Measurements from ENCODE around the gene EYA4. TPM values are rescaled to one million over a fixed set of nuclear protein-coding genes. Genes with fewer than 3 reads are reported as not detected.

The EYA4 gene
- total RNA-seq, 4 donors from 2014 or later = 1.4 to 3.1 (median 1.6) TPM

DNA sequence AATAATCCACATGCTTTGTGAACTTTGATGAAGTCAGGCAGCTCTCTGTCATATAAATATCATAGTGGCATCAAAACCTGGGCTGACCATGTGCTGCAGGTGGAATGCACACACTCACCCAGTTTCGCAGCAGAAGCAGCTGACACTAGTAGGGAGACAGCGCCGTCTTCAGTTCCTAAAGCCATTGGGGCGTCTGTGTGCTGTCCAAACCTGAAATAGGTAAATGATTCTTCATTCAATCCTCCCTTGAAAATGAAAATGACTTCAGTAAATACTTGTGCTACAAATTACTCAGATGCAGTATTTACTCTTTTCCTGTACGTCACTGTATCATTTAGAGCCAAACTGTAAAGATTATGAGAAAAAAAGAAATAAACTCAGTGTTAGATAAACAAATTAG, 127.5 kb downstream of the EYA4 start:
- H3K27me3 ChIP-seq = no peaks in the 10 kb centered on the region
- no peaks in the 10 kb centered on the region for H3K4me1 ChIP-seq
- H3K4me3 ChIP-seq = no peak overlapping the region
- no peak overlapping the region for H3K27ac ChIP-seq
- H3K36me3 ChIP-seq = no peaks in the 10 kb centered on the region
- no peaks in the 10 kb centered on the region for H3K9me3 ChIP-seq
- 57 to 61% methylated on average over 2 to 5 of the region's 5 CpGs for WGBS, 2 donors (ENCODE audit: low coverage in 1 of 2)
- TF ChIP-seq EP300 (IDR thresholded peaks at IDR 0.05) (no peak), POLR2A (IDR thresholded peaks at IDR 0.05) (no peak), POLR2AphosphoS5 (IDR thresholded peaks at IDR 0.05) (no peak)
- TF ChIP-seq, protein P1, sequence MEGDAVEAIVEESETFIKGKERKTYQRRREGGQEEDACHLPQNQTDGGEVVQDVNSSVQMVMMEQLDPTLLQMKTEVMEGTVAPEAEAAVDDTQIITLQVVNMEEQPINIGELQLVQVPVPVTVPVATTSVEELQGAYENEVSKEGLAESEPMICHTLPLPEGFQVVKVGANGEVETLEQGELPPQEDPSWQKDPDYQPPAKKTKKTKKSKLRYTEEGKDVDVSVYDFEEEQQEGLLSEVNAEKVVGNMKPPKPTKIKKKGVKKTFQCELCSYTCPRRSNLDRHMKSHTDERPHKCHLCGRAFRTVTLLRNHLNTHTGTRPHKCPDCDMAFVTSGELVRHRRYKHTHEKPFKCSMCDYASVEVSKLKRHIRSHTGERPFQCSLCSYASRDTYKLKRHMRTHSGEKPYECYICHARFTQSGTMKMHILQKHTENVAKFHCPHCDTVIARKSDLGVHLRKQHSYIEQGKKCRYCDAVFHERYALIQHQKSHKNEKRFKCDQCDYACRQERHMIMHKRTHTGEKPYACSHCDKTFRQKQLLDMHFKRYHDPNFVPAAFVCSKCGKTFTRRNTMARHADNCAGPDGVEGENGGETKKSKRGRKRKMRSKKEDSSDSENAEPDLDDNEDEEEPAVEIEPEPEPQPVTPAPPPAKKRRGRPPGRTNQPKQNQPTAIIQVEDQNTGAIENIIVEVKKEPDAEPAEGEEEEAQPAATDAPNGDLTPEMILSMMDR (IDR thresholded peaks at IDR 0.05) = peak in 1 of 4 experiments; percentile 24
- ATAC-seq = no peak

DNA sequence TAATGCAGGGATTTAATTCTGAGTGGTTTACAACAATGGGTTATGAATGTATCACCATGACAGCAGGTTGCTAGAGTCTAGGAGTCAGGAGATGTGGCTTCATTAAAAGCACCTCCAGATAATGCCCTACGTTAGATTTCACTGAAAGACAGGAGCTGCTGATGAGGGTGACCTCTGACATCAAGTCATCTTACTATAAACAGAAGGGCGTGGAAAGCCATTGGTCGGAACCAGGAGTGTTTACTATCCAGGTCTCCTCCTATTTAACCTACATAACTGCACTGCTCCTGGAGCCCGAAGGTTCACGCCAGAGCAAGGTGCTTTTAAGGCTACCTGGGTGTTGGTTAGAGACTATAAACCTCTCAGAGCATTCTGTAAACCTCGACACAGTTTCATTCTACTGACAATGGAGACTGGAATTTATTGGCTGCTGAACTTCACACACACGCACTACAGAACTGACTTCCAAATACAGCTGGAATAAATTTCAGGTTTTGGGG, 128.7 kb downstream of the EYA4 start:
- TF ChIP-seq POLR2AphosphoS5 (IDR thresholded peaks at IDR 0.05) (no peak), POLR2A (IDR thresholded peaks at IDR 0.05) (no peak), EP300 (IDR thresholded peaks at IDR 0.05) (no peak)
- TF ChIP-seq, protein P1 (IDR thresholded peaks at IDR 0.05) = no peak
- no peak for ATAC-seq
- Histone ChIP-seq H3K4me1 (no peaks in the 10 kb centered on the region), H3K9me3 (no peaks in the 10 kb centered on the region), H3K4me3 (no peak overlapping the region), H3K27ac (no peak overlapping the region), H3K36me3 (no peaks in the 10 kb centered on the region), H3K27me3 (no peaks in the 10 kb centered on the region)
- 44 to 72% methylated on average over 4 to 7 of the region's 7 CpGs for WGBS, 2 donors (ENCODE audit: low coverage in 1 of 2)

DNA sequence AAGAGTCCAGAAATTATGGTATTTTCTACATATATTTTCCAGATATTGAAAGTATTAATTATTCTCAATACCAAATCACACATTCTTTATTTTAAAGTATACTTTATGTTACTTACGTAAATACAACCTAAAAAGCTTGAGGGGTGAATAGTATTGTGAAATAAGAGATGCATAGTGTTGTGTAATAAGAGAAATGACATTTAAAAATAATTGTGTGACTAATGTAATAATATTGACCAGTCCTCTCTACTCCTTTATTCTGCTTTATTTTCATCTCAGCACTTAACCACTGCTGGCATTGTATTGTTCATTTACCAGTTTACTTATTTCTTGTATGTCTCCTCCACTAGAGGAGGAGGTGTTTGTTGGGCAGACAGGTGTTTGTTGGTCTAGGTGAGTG, 135.6 kb downstream of the EYA4 start:
- TF ChIP-seq POLR2AphosphoS5 (IDR thresholded peaks at IDR 0.05) (no peak), POLR2A (IDR thresholded peaks at IDR 0.05) (no peak), EP300 (IDR thresholded peaks at IDR 0.05) (no peak)
- TF ChIP-seq, protein P1 (IDR thresholded peaks at IDR 0.05) = no peak
- H3K9me3 ChIP-seq = no peaks in the 10 kb centered on the region
- H3K4me3 ChIP-seq = no peak overlapping the region
- H3K27ac ChIP-seq = no peak overlapping the region
- no peaks in the 10 kb centered on the region for H3K4me1 ChIP-seq
- H3K27me3 ChIP-seq = no peaks in the 10 kb centered on the region
- H3K36me3 ChIP-seq = no peaks in the 10 kb centered on the region
- WGBS, 2 donors (ENCODE audit: low coverage in 1 of 2) = 85 to 88% methylated on average over 1 of the region's 1 CpG
- no peak for ATAC-seq

DNA sequence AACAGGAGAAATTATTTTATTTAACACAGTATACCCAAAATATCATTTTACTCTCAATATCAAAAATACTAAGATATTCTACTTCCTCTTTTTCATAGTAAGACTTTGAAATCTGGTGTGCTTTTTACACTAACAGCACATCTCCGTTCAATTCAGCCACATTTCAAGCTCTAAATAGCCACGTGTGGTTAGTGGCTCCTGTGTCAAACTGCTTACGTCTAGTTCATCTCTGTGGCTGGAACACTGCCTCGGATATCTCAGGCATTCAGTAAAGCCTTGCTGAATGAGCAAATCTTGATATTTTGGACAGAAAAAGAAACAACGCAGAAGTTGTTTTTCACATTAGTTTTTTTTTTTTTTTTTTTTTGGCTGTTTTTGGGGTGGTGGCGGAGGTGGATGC, 136.1 kb downstream of the EYA4 start:
- Histone ChIP-seq H3K4me1 (no peaks in the 10 kb centered on the region), H3K27me3 (no peaks in the 10 kb centered on the region), H3K9me3 (no peaks in the 10 kb centered on the region), H3K4me3 (no peak overlapping the region), H3K27ac (no peak overlapping the region), H3K36me3 (no peaks in the 10 kb centered on the region)
- no peak for ATAC-seq
- WGBS, 2 donors (ENCODE audit: low coverage in 1 of 2) = 72 to 79% methylated on average over 6 of the region's 6 CpGs
- TF ChIP-seq EP300 (IDR thresholded peaks at IDR 0.05) (no peak), POLR2AphosphoS5 (IDR thresholded peaks at IDR 0.05) (no peak)

DNA sequence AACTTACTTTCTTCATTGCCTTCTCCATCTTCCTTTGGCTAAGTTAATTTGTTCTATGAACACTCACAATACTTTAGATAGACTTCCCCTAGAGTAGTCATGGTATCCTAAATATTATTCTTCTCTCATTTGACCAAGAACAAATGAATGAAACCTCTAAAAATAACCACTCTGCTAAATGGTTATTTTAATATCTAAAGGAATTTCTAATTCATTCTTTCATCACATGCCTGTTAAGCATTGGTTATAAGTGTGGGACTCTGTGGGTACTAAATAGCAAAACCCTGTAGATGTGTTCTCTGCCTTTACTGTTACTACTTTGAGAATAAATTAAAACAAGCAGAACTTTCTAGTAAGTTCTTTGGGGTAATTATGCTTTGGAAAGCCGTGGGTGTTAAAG, 138.9 kb downstream of the EYA4 start:
- no peaks in the 10 kb centered on the region for H3K27me3 ChIP-seq
- no peak overlapping the region for H3K27ac ChIP-seq
- H3K4me3 ChIP-seq = no peak overlapping the region
- WGBS, 2 donors (ENCODE audit: low coverage in 1 of 2) = 73 to 83% methylated on average over 1 of the region's 1 CpG
- H3K4me1 ChIP-seq = no peaks in the 10 kb centered on the region
- H3K9me3 ChIP-seq = no peaks in the 10 kb centered on the region
- ATAC-seq = no peak
- no peaks in the 10 kb centered on the region for H3K36me3 ChIP-seq
- TF ChIP-seq POLR2A (IDR thresholded peaks at IDR 0.05) (no peak), POLR2AphosphoS5 (IDR thresholded peaks at IDR 0.05) (no peak)

DNA sequence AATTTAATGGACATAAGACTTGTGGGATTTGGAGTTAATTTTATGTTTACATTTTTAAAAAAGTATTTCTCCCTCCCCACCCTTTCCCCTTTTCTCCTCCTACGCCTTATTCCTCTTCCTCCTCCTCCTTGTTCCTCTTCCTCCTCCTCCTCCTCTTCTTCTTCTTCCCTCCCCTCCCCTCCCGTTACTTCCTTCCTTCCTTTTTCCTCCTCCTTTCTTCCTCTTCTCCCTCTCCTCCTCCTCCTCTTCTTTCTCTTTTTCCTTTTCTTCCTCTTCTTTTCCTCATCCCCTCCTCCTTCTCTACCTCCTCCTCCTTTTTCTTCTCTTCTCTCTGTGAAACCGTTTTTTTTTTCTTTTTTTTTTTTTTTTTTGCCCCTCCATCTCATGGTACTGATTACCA, 139.6 kb downstream of the EYA4 start:
- Histone ChIP-seq H3K9me3 (no peaks in the 10 kb centered on the region), H3K27ac (no peak overlapping the region), H3K4me1 (no peaks in the 10 kb centered on the region), H3K27me3 (no peaks in the 10 kb centered on the region), H3K4me3 (no peak overlapping the region), H3K36me3 (no peaks in the 10 kb centered on the region)
- WGBS, 2 donors (ENCODE audit: low coverage in 1 of 2) = 63 to 71% methylated on average over 1 to 3 of the region's 3 CpGs
- ATAC-seq = no peak
- TF ChIP-seq, protein P1 (IDR thresholded peaks at IDR 0.05) = no peak
- TF ChIP-seq POLR2A (IDR thresholded peaks at IDR 0.05) = no peak
- TF ChIP-seq EP300 (IDR thresholded peaks at IDR 0.05) = no peak
